GM23338 (cell line): ENCODE results near the gene DMKN. TPM values are rescaled to one million over a fixed set of nuclear protein-coding genes. Genes with fewer than 3 reads are reported as not detected.

ENCODE experiments used
- ATAC-seq: fragments of 200-7000 bp; cut with Tn5 transposase; 3 replicates; pipeline ENCODE4 v1.9.1; 2020
- DNase-seq: peaks from one replicate; pipeline ENCODE4 v3.0.0-alpha.2; 2015; ENCODE audit warnings: low spot score
- H2AFZ ChIP-seq: fragments of 200-600 bp; sonication (generic); 2 replicates; pipeline ENCODE4 v1.8.0; 2016; ENCODE audit warnings: antibody characterized with exemption, mild to moderate bottlenecking, moderate library complexity
- H3F3A ChIP-seq: fragments of 200-600 bp; sonication (generic); replicated peaks from 2 replicates; pipeline ENCODE4 v1.8.0; 2017; ENCODE audit warnings: antibody characterized with exemption, mixed run types, low read depth
- H3K27ac ChIP-seq: fragments of 200-600 bp; sonication (generic); 2 replicates; pipeline ENCODE4 v1.6.1; 2016; ENCODE audit warnings: low read depth
- H3K27me3 ChIP-seq: fragments of 200-600 bp; sonication (generic); 2 replicates; pipeline ENCODE4 v1.8.0; 2016; ENCODE audit warnings: mild to moderate bottlenecking, mixed run types, moderate library complexity; ENCODE audit not compliant: insufficient read depth
- H3K36me3 ChIP-seq: fragments of 200-600 bp; sonication (generic); 2 replicates; pipeline ENCODE4 v1.8.0; 2016; ENCODE audit warnings: mild to moderate bottlenecking; ENCODE audit not compliant: insufficient read depth
- H3K4me1 ChIP-seq: fragments of 200-600 bp; sonication (generic); 2 replicates; pipeline ENCODE4 v1.8.0; 2016; ENCODE audit warnings: mild to moderate bottlenecking, moderate library complexity; ENCODE audit not compliant: insufficient read depth
- H3K4me2 ChIP-seq: fragments of 200-600 bp; sonication (generic); 2 replicates; pipeline ENCODE4 v1.7.1; 2017; ENCODE audit warnings: mixed run types
- H3K4me3 ChIP-seq: fragments of 200-600 bp; sonication (generic); 2 replicates; pipeline ENCODE4 v1.6.1; 2016; ENCODE audit warnings: mixed run types
- H3K79me2 ChIP-seq: fragments of 200-600 bp; sonication (generic); replicated peaks from 2 replicates; pipeline ENCODE4 v1.8.0; 2017; ENCODE audit warnings: mild to moderate bottlenecking; ENCODE audit not compliant: insufficient read depth
- H3K9me2 ChIP-seq: fragments of 200-600 bp; sonication (generic); 2 replicates; pipeline ENCODE4 v1.8.0; 2017; ENCODE audit not compliant: insufficient read depth
- H4K20me1 ChIP-seq: fragments of 200-600 bp; sonication (generic); replicated peaks from 2 replicates; pipeline ENCODE4 v1.8.0; 2017; ENCODE audit warnings: mild to moderate bottlenecking; ENCODE audit not compliant: insufficient read depth
- H3K27ac Mint-ChIP-seq: 2 replicates; pipeline ENCODE4 v1.8.0; 2020; ENCODE audit warnings: inconsistent platforms, mild to moderate bottlenecking, moderate library complexity, mixed read lengths
- H3K27me3 Mint-ChIP-seq: 3 replicates; pipeline ENCODE4 v1.8.0; 2022; ENCODE audit warnings: low read depth, mild to moderate bottlenecking, moderate library complexity, mixed read lengths, inconsistent platforms; ENCODE audit not compliant: insufficient read depth, poor library complexity
- H3K36me3 Mint-ChIP-seq: 3 replicates; pipeline ENCODE4 v1.8.0; 2021; ENCODE audit warnings: low read depth, mild to moderate bottlenecking, inconsistent platforms, moderate library complexity, mixed read lengths
- H3K4me1 Mint-ChIP-seq: 3 replicates; pipeline ENCODE4 v1.8.0; 2020; ENCODE audit warnings: mild to moderate bottlenecking, inconsistent platforms, mixed read lengths
- H3K4me3 Mint-ChIP-seq: 3 replicates; pipeline ENCODE4 v1.8.0; 2021; ENCODE audit warnings: moderate library complexity, mild to moderate bottlenecking, inconsistent platforms, mixed read lengths
- H3K9me3 Mint-ChIP-seq: 3 replicates; pipeline ENCODE4 v1.8.0; 2020; ENCODE audit warnings: moderate library complexity, mild to moderate bottlenecking, inconsistent platforms, mixed read lengths
- CREB1 ChIP-seq: fragments of 250-450 bp; sonication (Bioruptor Pico); IDR thresholded peaks from 2 replicates; pipeline ENCODE4 v1.5.0; 2020; ENCODE audit warnings: low read depth, mild to moderate bottlenecking, moderate library complexity
- ETS1 ChIP-seq: IDR thresholded peaks from 2 replicates; pipeline ENCODE4 v1.6.1; 2016; ENCODE audit warnings: antibody characterized with exemption
- EZH2phosphoT487 ChIP-seq: fragments of 200-600 bp; sonication (generic); IDR thresholded peaks from one replicate; pipeline ENCODE4 v1.8.1; 2018; ENCODE audit warnings: antibody characterized with exemption; ENCODE audit not compliant: unreplicated experiment
- NANOG ChIP-seq: IDR thresholded peaks from 2 replicates; pipeline ENCODE4 v1.6.1; 2016; ENCODE audit warnings: antibody characterized with exemption, borderline replicate concordance
- STAT1 ChIP-seq: IDR thresholded peaks from one replicate; pipeline ENCODE4 v1.6.1; 2016; ENCODE audit warnings: antibody characterized with exemption; ENCODE audit not compliant: unreplicated experiment
- ZNF114 ChIP-seq: fragments of 250-450 bp; sonication (Bioruptor Pico); IDR thresholded peaks from 2 replicates; pipeline ENCODE4 v1.5.0; 2020; ENCODE audit warnings: mild to moderate bottlenecking, moderate library complexity
- ZNF331 ChIP-seq: fragments of 250-450 bp; sonication (Bioruptor Pico); IDR thresholded peaks from 2 replicates; pipeline ENCODE4 v1.5.0; 2020; ENCODE audit warnings: low read depth, mild to moderate bottlenecking, moderate library complexity
- ZNF462 ChIP-seq: fragments of 250-450 bp; sonication (Bioruptor Pico); IDR thresholded peaks from 2 replicates; pipeline ENCODE4 v1.5.0; 2020; ENCODE audit warnings: mild to moderate bottlenecking, moderate library complexity
- polyA plus RNA-seq: library from polyadenylated mRNA; unstranded; fragments of >200 nt; fragmentation: Nextera tagmentation; extraction: Ambion mirVana; gene quantifications from 2 replicates; pipeline ENCODE4 v1.2.1, GENCODE V29; 2016
- total RNA-seq: library from RNA; depleted of rRNA; stranded (reverse); fragments of >200 nt; shearing (Covaris generic); gene quantifications from 2 replicates; pipeline ENCODE4 v1.2.3, GENCODE V29; 2014

DMKN gene
- total and polyA plus RNA-seq, 2 experiments from 2014 or later, result 259 to 569 TPM

GRCh38 chr19:35486268-35486708 is 27.2 kb downstream of the DMKN start (continued):
- TF ChIP-seq ZNF462 (CRISPR knock-in tag), result no peak
- TF ChIP-seq ZNF114 (CRISPR knock-in tag), result no peak

GRCh38 chr19:35484252-35485036 is 29.0 kb downstream of the DMKN start:
- Histone ChIP-seq H3K79me2 (no peaks in the 10 kb centered on the region), H3K9me2 (no peaks in the 10 kb centered on the region), H3K4me2 (no peak overlapping the region), H3K4me1 (no peaks in the 10 kb centered on the region), H3K27ac (no peak overlapping the region), H3K27me3 (no peaks in the 10 kb centered on the region), H2AFZ (no peak overlapping the region), H3F3A (no peaks in the 10 kb centered on the region), H3K36me3 (no peaks in the 10 kb centered on the region), H4K20me1 (no peaks in the 10 kb centered on the region), H3K4me3 (no peak overlapping the region)
- Mint-ChIP-seq H3K4me1 (peaks cover 3% of the 10 kb centered on the region; the same call in 2 of the 3 replicates), H3K27ac (no peak overlapping the region), H3K27me3 (peaks cover 9% of the 10 kb centered on the region), H3K9me3 (no peaks in the 10 kb centered on the region; the same call in 2 of the 3 replicates), H3K4me3 (no peak overlapping the region), H3K36me3 (no peaks in the 10 kb centered on the region)
- ATAC-seq (no peak), DNase-seq (no peak)
- no peak for TF ChIP-seq EZH2phosphoT487
- no peak for TF ChIP-seq NANOG
- TF ChIP-seq ZNF331 (CRISPR knock-in tag), result no peak
- TF ChIP-seq ZNF114 (CRISPR knock-in tag), result no peak
- TF ChIP-seq CREB1 (CRISPR knock-in tag), result no peak
- no peak for TF ChIP-seq STAT1
- TF ChIP-seq ETS1, result no peak
